Colonic mucosa (tissue), 4 donors: ENCODE results near the gene LYRM4. TPM values are rescaled to one million over a fixed set of nuclear protein-coding genes. Genes with fewer than 3 reads are reported as not detected.

Experiments
- DNase-seq: peaks from one replicate; pipeline ENCODE4 v3.0.0-alpha.2; 2020
- H3K27ac ChIP-seq: fragments of 200-600 bp; one replicate; pipeline ENCODE4 v1.8.0; 2021
- H3K27me3 ChIP-seq: fragments of 200-600 bp; one replicate; pipeline ENCODE4 v1.8.0; 2021
- H3K36me3 ChIP-seq: fragments of 200-600 bp; one replicate; pipeline ENCODE4 v1.8.0; 2021
- H3K4me1 ChIP-seq: fragments of 200-600 bp; one replicate; pipeline ENCODE4 v1.8.0; 2021; ENCODE audit warnings: mild to moderate bottlenecking
- H3K4me3 ChIP-seq: fragments of 200-600 bp; one replicate; pipeline ENCODE4 v1.8.0; 2021
- H3K9ac ChIP-seq, 2 donors: one replicate each; pipeline ENCODE4 v1.7.0; 2013; ENCODE audit warnings: control low read depth in 2 of 2, low read depth in 2 of 2, low read length in 2 of 2
- H3K9me3 ChIP-seq: fragments of 200-600 bp; one replicate; pipeline ENCODE4 v1.8.0; 2021
- CTCF ChIP-seq: fragments of 200-600 bp; IDR thresholded peaks from one replicate; pipeline ENCODE4 v1.8.0; 2022; ENCODE audit warnings: antibody characterized with exemption, mild to moderate bottlenecking
- intact Hi-C: fragments of 100-400 bp; cut with DNase I; formaldehyde crosslinking; loops from one replicate; pipeline ENCODE4 v1.14.1; 2022
- total RNA-seq, 2 donors: library from RNA; stranded (reverse); fragmentation: NEBNext Ultra II Directional in 1 of 2; extraction: Animal tissue kit (Norgen Biotek cat#: 25700) in 1 of 2; gene quantifications; one replicate each; pipeline ENCODE4 v1.2.1, GENCODE V29; 2021
- donor health status: healthy.
- donor health status: DM: no; HTN: no; CAD: no.
- donor health status: DM: no; HTN: no; CAD: no.

The LYRM4 gene
- total RNA-seq, 2 donors from 2014 or later = 14.0 to 17.4 TPM

GRCh38 chr6:5250911-5251310 lies 9.8 kb downstream of the LYRM4 start:
- H3K27me3 ChIP-seq = no peaks in the 10 kb centered on the region
- H3K4me1 ChIP-seq = no peaks in the 10 kb centered on the region
- H3K4me3 ChIP-seq = no peak overlapping the region
- H3K27ac ChIP-seq = no peak overlapping the region
- DNase-seq = no peak
- no peaks in the 10 kb centered on the region for H3K9me3 ChIP-seq
- no peak for TF ChIP-seq CTCF
- H3K36me3 ChIP-seq = no peaks in the 10 kb centered on the region
- intact Hi-C loops = no loop called here
- no peak overlapping the region for H3K9ac ChIP-seq

GRCh38 chr6:5250451-5250850 lies 10.3 kb downstream of the LYRM4 start:
- no peak overlapping the region for H3K9ac ChIP-seq
- intact Hi-C loops = no loop called here

GRCh38 chr6:5249451-5250122 lies 11.2 kb downstream of the LYRM4 start:
- no peak for TF ChIP-seq CTCF
- no peak overlapping the region for H3K4me3 ChIP-seq
- H3K9me3 ChIP-seq = no peaks in the 10 kb centered on the region
- H3K27ac ChIP-seq = no peak overlapping the region
- H3K27me3 ChIP-seq = no peaks in the 10 kb centered on the region
- no peaks in the 10 kb centered on the region for H3K4me1 ChIP-seq
- no peak overlapping the region for H3K9ac ChIP-seq
- no peaks in the 10 kb centered on the region for H3K36me3 ChIP-seq
- intact Hi-C loops = no loop called here
- no peak for DNase-seq

More at GRCh38 chr6:5250451-5250850, 10.3 kb downstream of the LYRM4 start:
- Histone ChIP-seq H3K27me3 (no peaks in the 10 kb centered on the region), H3K4me1 (no peaks in the 10 kb centered on the region), H3K9me3 (no peaks in the 10 kb centered on the region), H3K36me3 (no peaks in the 10 kb centered on the region), H3K27ac (no peak overlapping the region), H3K4me3 (no peak overlapping the region)
- no peak for DNase-seq
- TF ChIP-seq CTCF = no peak

- no peak for DNase-seq
- Histone ChIP-seq H3K4me3 (no peak overlapping the region), H3K9me3 (no peaks in the 10 kb centered on the region), H3K9ac (no peak overlapping the region), H3K4me1 (no peaks in the 10 kb centered on the region), H3K27me3 (no peaks in the 10 kb centered on the region), H3K36me3 (no peaks in the 10 kb centered on the region), H3K27ac (no peak overlapping the region)
- intact Hi-C loops = no loop called here
- TF ChIP-seq CTCF = no peak
Measured at GRCh38 chr6:5248302-5249098, 12.2 kb downstream of the LYRM4 start.

- Histone ChIP-seq H3K9me3 (no peaks in the 10 kb centered on the region), H3K9ac (no peak overlapping the region), H3K4me3 (no peak overlapping the region), H3K27me3 (no peaks in the 10 kb centered on the region), H3K4me1 (no peaks in the 10 kb centered on the region), H3K36me3 (no peaks in the 10 kb centered on the region), H3K27ac (no peak overlapping the region)
- intact Hi-C loops = no loop called here
- no peak for TF ChIP-seq CTCF
- DNase-seq = no peak
Measured at GRCh38 chr6:5247201-5247600, 13.5 kb downstream of the LYRM4 start.
